Kidney epithelial cell (primary cell): ENCODE results near the gene FGFBP2. TPM values are rescaled to one million over a fixed set of nuclear protein-coding genes. Genes with fewer than 3 reads are reported as not detected.
A peak's percentile ranks its signal among the peaks of the same experiment; 100 is the strongest.

Experiments used
- DNase-seq: peaks from one replicate; pipeline ENCODE4 v3.0.0-alpha.2; 2010; ENCODE audit warnings: low read depth
- H3K27me3 ChIP-seq: 2 replicates; pipeline ENCODE4 v1.6.0; 2011; ENCODE audit warnings: low read length; ENCODE audit not compliant: control insufficient read depth, insufficient read depth
- H3K36me3 ChIP-seq: 2 replicates; pipeline ENCODE4 v1.5.1; 2011; ENCODE audit warnings: low read length; ENCODE audit not compliant: control insufficient read depth, insufficient read depth
- H3K4me3 ChIP-seq: 2 replicates; pipeline ENCODE4 v1.5.1; 2011; ENCODE audit warnings: low read depth, mild to moderate bottlenecking, control low read depth, low read length
- CTCF ChIP-seq: IDR thresholded peaks from 2 replicates; pipeline ENCODE4 v1.5.1; 2011; ENCODE audit warnings: mild to moderate bottlenecking, moderate library complexity, low read length, control low read depth, inconsistent platforms; ENCODE audit not compliant: insufficient read depth, poor library complexity, severe bottlenecking
- total RNA-seq: library from RNA; depleted of rRNA; stranded (reverse); fragments of >200 nt; gene quantifications from 2 replicates; pipeline ENCODE4 v1.2.3, GENCODE V29; 2015

The FGFBP2 gene
- total RNA-seq, 1 donor from 2014 or later = not detected

DNA sequence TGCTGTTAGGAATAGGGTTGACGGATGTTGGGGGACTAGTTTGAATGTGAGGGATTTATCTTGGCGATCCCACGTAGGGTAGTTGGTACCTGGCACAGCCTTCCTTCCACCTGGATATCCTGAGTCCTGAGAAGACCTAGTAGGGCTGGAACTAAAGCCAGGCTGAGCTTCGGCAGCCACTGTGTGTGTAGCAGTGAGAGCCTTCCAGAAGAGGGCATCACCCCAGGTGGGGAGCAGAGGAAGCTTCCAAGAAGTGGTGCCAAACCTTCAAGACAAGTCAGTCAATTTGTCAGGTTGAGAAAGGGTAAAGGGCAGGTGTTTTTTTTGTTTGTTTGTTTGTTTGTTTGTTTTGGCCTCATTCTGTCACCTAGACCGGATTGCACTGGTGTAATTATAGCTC lies 1.2 kb upstream of the FGFBP2 start:
- DNase-seq = no peak
- Histone ChIP-seq H3K4me3 (no peak overlapping the region), H3K36me3 (peaks cover 2% of the 10 kb centered on the region), H3K27me3 (no peaks in the 10 kb centered on the region)
- peak; percentile 21 for TF ChIP-seq CTCF

GRCh38 chr4:15963576-15963975 lies 601 bp upstream of the FGFBP2 start:
- H3K36me3 ChIP-seq = no peaks in the 10 kb centered on the region
- H3K27me3 ChIP-seq = no peaks in the 10 kb centered on the region
- TF ChIP-seq CTCF = no peak
- no peak overlapping the region for H3K4me3 ChIP-seq
- no peak for DNase-seq

GRCh38 chr4:15961781-15962510 lies 1.0 kb downstream of the FGFBP2 start:
- no peak for DNase-seq
- H3K4me3 ChIP-seq = no peak overlapping the region
- H3K36me3 ChIP-seq = no peaks in the 10 kb centered on the region
- H3K27me3 ChIP-seq = no peaks in the 10 kb centered on the region
- no peak for TF ChIP-seq CTCF

- no peaks in the 10 kb centered on the region for H3K36me3 ChIP-seq
- TF ChIP-seq CTCF = no peak
- DNase-seq = no peak
- H3K4me3 ChIP-seq = no peak overlapping the region
- no peaks in the 10 kb centered on the region for H3K27me3 ChIP-seq
Observed at GRCh38 chr4:15958562-15958961, 4.4 kb downstream of the FGFBP2 start.

GRCh38 chr4:15956179-15956850 lies 6.7 kb downstream of the FGFBP2 start:
- Histone ChIP-seq H3K27me3 (no peaks in the 10 kb centered on the region), H3K36me3 (no peaks in the 10 kb centered on the region), H3K4me3 (no peak overlapping the region)
- DNase-seq = no peak
- peak; percentile 96 for TF ChIP-seq CTCF
